Suprapubic skin (tissue), 4 donors: Measurements from ENCODE around the gene ARL5C.

ENCODE experiments used
- CTCF ChIP-seq, 2 donors: fragments of 200-600 bp in 1 of 2; fragments of 450-650 bp in 1 of 2; sonication (generic) in 1 of 2; IDR thresholded peaks; one replicate each; pipeline ENCODE4 v1.5.1; 2016 to 2019; ENCODE audit warnings: antibody characterized with exemption in 2 of 2, mild to moderate bottlenecking in 1 of 2, moderate library complexity in 1 of 2
- EP300 ChIP-seq: sonication (generic); formaldehyde crosslinking; IDR thresholded peaks from one replicate; pipeline ENCODE4 v1.6.1; 2017; ENCODE audit warnings: antibody characterized with exemption
- POLR2A ChIP-seq, 2 donors: fragments of 450-650 bp; IDR thresholded peaks; one replicate each; pipeline ENCODE4 v1.6.1; 2017; ENCODE audit warnings: antibody characterized with exemption in 2 of 2, mild to moderate bottlenecking in 2 of 2, moderate library complexity in 2 of 2
- POLR2AphosphoS5 ChIP-seq, 3 donors: sonication (generic); formaldehyde crosslinking; IDR thresholded peaks; one replicate each; pipeline ENCODE4 v1.6.1; 2017; ENCODE audit warnings: antibody characterized with exemption in 3 of 3

- TF ChIP-seq CTCF (IDR thresholded peaks at IDR 0.05) (no peak), EP300 (no peak), POLR2A (IDR thresholded peaks at IDR 0.05) (no peak), POLR2AphosphoS5 (IDR thresholded peaks at IDR 0.05) (no peak)
These were observed 34.3 kb downstream of the ARL5C start for GRCh38 chr17:39131616-39132015.
